SK-N-SH treated with all-trans-retinoic acid at 6 μM for 48 hours (cell line): ENCODE results near the gene CHRNA1.

Source experiments
- ARNTL ChIP-seq: fragments of 450-650 bp; formaldehyde crosslinking; IDR thresholded peaks from 2 replicates; pipeline ENCODE4 v1.5.0; 2020; ENCODE audit warnings: low read depth, mild to moderate bottlenecking, moderate library complexity, borderline replicate concordance
- BACH2 ChIP-seq: fragments of 250-450 bp; sonication (Bioruptor Pico); IDR thresholded peaks from 2 replicates; pipeline ENCODE4 v1.9.0; 2021; ENCODE audit warnings: mild to moderate bottlenecking, borderline replicate concordance
- CREB5 ChIP-seq: fragments of 250-450 bp; sonication (Bioruptor Pico); IDR thresholded peaks from 2 replicates; pipeline ENCODE4 v1.5.1; 2020; ENCODE audit warnings: low read depth, mild to moderate bottlenecking, moderate library complexity
- CSRNP3 ChIP-seq: fragments of 250-450 bp; sonication (Bioruptor Pico); IDR thresholded peaks from 2 replicates; pipeline ENCODE4 v1.5.1; 2021; ENCODE audit warnings: mild to moderate bottlenecking, moderate library complexity
- ISL1 ChIP-seq: fragments of 250-450 bp; sonication (Bioruptor Pico); IDR thresholded peaks from 2 replicates; pipeline ENCODE4 v2.1.2; 2022; ENCODE audit warnings: mild to moderate bottlenecking, moderate library complexity
- PATZ1 ChIP-seq: fragments of 250-450 bp; sonication (Bioruptor Pico); IDR thresholded peaks from 2 replicates; pipeline ENCODE4 v1.8.0; 2020; ENCODE audit warnings: mild to moderate bottlenecking, moderate library complexity, borderline replicate concordance
- SNAI2 ChIP-seq: fragments of 250-450 bp; sonication (Bioruptor Pico); IDR thresholded peaks from 2 replicates; pipeline ENCODE4 v1.5.0; 2020; ENCODE audit warnings: mild to moderate bottlenecking, moderate library complexity
- TOX ChIP-seq: fragments of 250-450 bp; sonication (Bioruptor Pico); IDR thresholded peaks from 2 replicates; pipeline ENCODE4 v1.8.0; 2021; ENCODE audit warnings: mild to moderate bottlenecking, moderate library complexity, borderline replicate concordance
- TSHZ2 ChIP-seq: fragments of 250-450 bp; sonication (Bioruptor Pico); IDR thresholded peaks from 2 replicates; pipeline ENCODE4 v1.5.0; 2020; ENCODE audit warnings: mild to moderate bottlenecking, moderate library complexity
- ZFP30 ChIP-seq: fragments of 450-650 bp; formaldehyde crosslinking; IDR thresholded peaks from 2 replicates; pipeline ENCODE4 v1.5.0; 2022; ENCODE audit warnings: mild to moderate bottlenecking, moderate library complexity
- ZNF70 ChIP-seq: fragments of 450-650 bp; formaldehyde crosslinking; IDR thresholded peaks from 2 replicates; pipeline ENCODE4 v1.5.0; 2020; ENCODE audit warnings: mild to moderate bottlenecking, moderate library complexity

GRCh38 chr2:174784909-174785308 is 20.6 kb upstream of the CHRNA1 start:
- TF ChIP-seq BACH2 (CRISPR knock-in tag) (no peak), CREB5 (CRISPR knock-in tag) (no peak), TSHZ2 (CRISPR knock-in tag) (no peak), CSRNP3 (CRISPR knock-in tag) (no peak), PATZ1 (no peak), ZNF70 (CRISPR knock-in tag) (no peak), ARNTL (CRISPR knock-in tag) (no peak), TOX (no peak), ZFP30 (CRISPR knock-in tag) (no peak), ISL1 (CRISPR knock-in tag) (no peak), SNAI2 (CRISPR knock-in tag) (no peak)
